Thyroid gland (tissue), 4 donors: ENCODE results near the gene JPH2. TPM values are rescaled to one million over a fixed set of nuclear protein-coding genes. Genes with fewer than 3 reads are reported as not detected.

Experiments
- DNase-seq, 2 donors: peaks; one replicate each; pipeline ENCODE4 v3.0.0-alpha.2; 2019
- H3K27ac ChIP-seq, 3 donors: fragments of 200-600 bp; sonication (generic); 1 replicate in 2 of 3; 2 replicates in 1 of 3; pipeline ENCODE4 v1.5.1; 2016 to 2019; ENCODE audit warnings: mild to moderate bottlenecking in 1 of 3, moderate library complexity in 1 of 3
- H3K27me3 ChIP-seq: fragments of 200-600 bp; sonication (generic); one replicate; pipeline ENCODE4 v1.5.1; 2019
- H3K36me3 ChIP-seq, 2 donors: fragments of 200-600 bp; sonication (generic); one replicate each; pipeline ENCODE4 v1.5.1; 2016 to 2019
- H3K4me1 ChIP-seq, 2 donors: fragments of 200-600 bp; sonication (generic); one replicate each; pipeline ENCODE4 v1.5.1; 2017 to 2019
- H3K4me3 ChIP-seq, 3 donors: fragments of 200-600 bp; sonication (generic); replicated peaks in 1 of 3; 1 replicate in 2 of 3; 2 replicates in 1 of 3; pipeline ENCODE4 v1.5.1; 2016; ENCODE audit warnings: mild to moderate bottlenecking in 1 of 3
- H3K9me3 ChIP-seq: fragments of 200-600 bp; sonication (generic); one replicate; pipeline ENCODE4 v1.5.1; 2017
- POLR2A ChIP-seq, 2 donors: fragments of 450-650 bp; IDR thresholded peaks; one replicate each; pipeline ENCODE4 v1.6.1; 2017; ENCODE audit warnings: antibody characterized with exemption in 2 of 2, mild to moderate bottlenecking in 2 of 2, moderate library complexity in 1 of 2
- WGBS, 2 donors: methylation state at CpG; one replicate each; pipeline ENCODE4 v1.1.5; 2017; 5-methylcytosine and 5-hydroxymethylcytosine counted together
- intact Hi-C: fragments of 100-400 bp; cut with DNase I; formaldehyde crosslinking; loops from one replicate; pipeline ENCODE4 v1.15.1; 2023
- total RNA-seq, 4 donors: library from RNA; depleted of rRNA; stranded (reverse); fragments of >200 nt; gene quantifications; one replicate each; pipeline ENCODE4 v1.2.3, GENCODE V29; 2016
- TF ChIP-seq, protein P1 (sequence below), 6 experiments: fragments of 200-600 bp in 3 of 6; fragments of 450-650 bp in 3 of 6; sonication (generic) in 3 of 6; IDR thresholded peaks; one replicate each; pipeline ENCODE4 v1.5.1; 2016 to 2019; ENCODE audit warnings: antibody characterized with exemption in 6 of 6, mild to moderate bottlenecking in 2 of 6, inconsistent platforms in 1 of 6, moderate library complexity in 1 of 6

JPH2 gene
- total RNA-seq, 4 donors from 2014 or later = 0.67 to 2.3 (median 1.8) TPM

GRCh38 chr20:44120676-44121425 is 66.1 kb downstream of the JPH2 start:
- Histone ChIP-seq H3K27ac (no peak overlapping the region), H3K36me3 (no peaks in the 10 kb centered on the region), H3K9me3 (no peaks in the 10 kb centered on the region), H3K4me3 (no peak overlapping the region), H3K27me3 (no peaks in the 10 kb centered on the region), H3K4me1 (no peaks in the 10 kb centered on the region)
- no peak for DNase-seq
- TF ChIP-seq POLR2A (IDR thresholded peaks at IDR 0.05) = no peak
- TF ChIP-seq, protein P1, sequence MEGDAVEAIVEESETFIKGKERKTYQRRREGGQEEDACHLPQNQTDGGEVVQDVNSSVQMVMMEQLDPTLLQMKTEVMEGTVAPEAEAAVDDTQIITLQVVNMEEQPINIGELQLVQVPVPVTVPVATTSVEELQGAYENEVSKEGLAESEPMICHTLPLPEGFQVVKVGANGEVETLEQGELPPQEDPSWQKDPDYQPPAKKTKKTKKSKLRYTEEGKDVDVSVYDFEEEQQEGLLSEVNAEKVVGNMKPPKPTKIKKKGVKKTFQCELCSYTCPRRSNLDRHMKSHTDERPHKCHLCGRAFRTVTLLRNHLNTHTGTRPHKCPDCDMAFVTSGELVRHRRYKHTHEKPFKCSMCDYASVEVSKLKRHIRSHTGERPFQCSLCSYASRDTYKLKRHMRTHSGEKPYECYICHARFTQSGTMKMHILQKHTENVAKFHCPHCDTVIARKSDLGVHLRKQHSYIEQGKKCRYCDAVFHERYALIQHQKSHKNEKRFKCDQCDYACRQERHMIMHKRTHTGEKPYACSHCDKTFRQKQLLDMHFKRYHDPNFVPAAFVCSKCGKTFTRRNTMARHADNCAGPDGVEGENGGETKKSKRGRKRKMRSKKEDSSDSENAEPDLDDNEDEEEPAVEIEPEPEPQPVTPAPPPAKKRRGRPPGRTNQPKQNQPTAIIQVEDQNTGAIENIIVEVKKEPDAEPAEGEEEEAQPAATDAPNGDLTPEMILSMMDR (IDR thresholded peaks at IDR 0.05) = no peak
- intact Hi-C loops = no loop called here
- 62 to 65% methylated on average over 9 of the region's 9 CpGs for WGBS, 2 donors

DNA sequence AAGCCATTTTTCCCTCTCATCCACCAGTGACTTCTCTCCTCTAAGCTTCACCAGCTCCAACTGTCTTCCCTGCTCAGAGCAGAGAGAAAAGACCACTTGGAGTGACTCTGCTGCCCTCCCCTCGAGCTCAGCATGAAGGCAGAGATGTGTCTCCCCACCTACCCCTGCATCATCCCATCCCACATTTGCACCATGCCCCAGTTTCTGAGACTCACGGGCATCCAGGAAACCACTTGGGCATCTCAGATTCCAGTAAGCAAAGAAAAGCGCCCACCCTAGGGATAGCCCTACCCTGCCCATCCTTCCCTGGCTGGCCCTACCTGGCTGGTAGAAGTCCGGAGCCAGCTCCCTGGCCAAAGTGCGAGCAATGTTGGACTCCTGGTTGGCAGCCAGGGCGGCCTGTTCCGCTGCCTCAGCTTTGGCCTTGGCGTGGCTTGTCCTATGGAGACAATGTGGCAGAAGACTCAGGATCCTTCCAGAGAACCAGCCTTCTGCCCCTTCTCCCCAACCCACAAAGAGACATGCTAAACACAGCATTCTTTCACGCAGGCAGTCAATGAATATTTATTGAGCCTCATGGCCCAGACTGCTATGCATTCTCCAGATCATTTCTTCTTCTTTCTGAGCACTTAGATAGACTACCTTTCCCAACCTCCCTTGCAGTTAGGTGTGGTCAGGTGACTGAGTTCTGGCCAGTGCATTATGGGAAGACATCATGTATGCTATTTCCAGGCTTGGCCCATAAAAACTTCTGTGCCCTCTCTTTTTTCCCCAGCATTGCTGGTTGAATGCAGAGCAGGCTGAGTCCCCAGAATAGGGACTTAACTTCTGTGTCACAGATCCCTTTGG is 68.6 kb downstream of the JPH2 start:
- Histone ChIP-seq H3K27me3 (no peaks in the 10 kb centered on the region), H3K9me3 (no peaks in the 10 kb centered on the region), H3K36me3 (no peaks in the 10 kb centered on the region), H3K4me3 (no peak overlapping the region), H3K27ac (no peak overlapping the region), H3K4me1 (no peaks in the 10 kb centered on the region)
- no peak for DNase-seq
- TF ChIP-seq, protein P1 (IDR thresholded peaks at IDR 0.05) = no peak
- no peak for TF ChIP-seq POLR2A (IDR thresholded peaks at IDR 0.05)
- 87 to 91% methylated on average over 9 of the region's 9 CpGs for WGBS, 2 donors
- intact Hi-C loops = loop anchor here (5.0 to 10.0 kb wide), 2 partner anchors 74 to 196 kb away; partner anchors contain the start of gene FITM2

GRCh38 chr20:44117296-44118184 is 69.4 kb downstream of the JPH2 start:
- H3K27ac ChIP-seq = no peak overlapping the region
- H3K9me3 ChIP-seq = no peaks in the 10 kb centered on the region
- WGBS, 2 donors = 89% methylated on average over 8 of the region's 8 CpGs
- no peaks in the 10 kb centered on the region for H3K4me1 ChIP-seq
- H3K27me3 ChIP-seq = no peaks in the 10 kb centered on the region
- no peak for DNase-seq
- TF ChIP-seq, protein P1 (IDR thresholded peaks at IDR 0.05) = no peak
- intact Hi-C loops = loop anchor here (5.0 to 10.0 kb wide), 2 partner anchors 75 to 197 kb away; partner anchors contain the start of gene FITM2
- H3K4me3 ChIP-seq = no peak overlapping the region
- no peaks in the 10 kb centered on the region for H3K36me3 ChIP-seq

- H3K36me3 ChIP-seq = no peaks in the 10 kb centered on the region
- intact Hi-C loops = loop anchor here (5.0 to 10.0 kb wide), 2 partner anchors 76 to 199 kb away; partner anchors contain the start of gene FITM2
- no peak for DNase-seq
- H3K27me3 ChIP-seq = no peaks in the 10 kb centered on the region
- H3K4me1 ChIP-seq = no peaks in the 10 kb centered on the region
- no peak for TF ChIP-seq POLR2A (IDR thresholded peaks at IDR 0.05)
- TF ChIP-seq, protein P1 (IDR thresholded peaks at IDR 0.05) = no peak
- H3K9me3 ChIP-seq = no peaks in the 10 kb centered on the region
- H3K27ac ChIP-seq = no peak overlapping the region
- 52 to 70% methylated on average over 5 to 19 of the region's 76 CpGs for WGBS, 2 donors
- H3K4me3 ChIP-seq = no peak overlapping the region
Observed at GRCh38 chr20:44115762-44116644, 71.0 kb downstream of the JPH2 start.
